Forelimb muscle (tissue), 1 donor: ENCODE results near the gene RPS25. TPM values are rescaled to one million over a fixed set of nuclear protein-coding genes. Genes with fewer than 3 reads are reported as not detected.
"Not testable (repeated sequence)": the region's sequence is repeated elsewhere in the genome, so short reads cannot be mapped to it uniquely, and the experiment has no call there.

ENCODE experiments used
- DNase-seq: peaks from one replicate; pipeline ENCODE4 v3.0.0-alpha.2; 2013; ENCODE audit warnings: low read depth
- polyA plus RNA-seq: library from polyadenylated mRNA; unstranded; fragments of 120-200 nt; gene quantifications from one replicate; pipeline ENCODE4 v1.2.1, GENCODE V29; 2013; ENCODE audit not compliant: insufficient read length

The RPS25 gene
- polyA plus RNA-seq, 1 donor, result 1,746 TPM

DNA sequence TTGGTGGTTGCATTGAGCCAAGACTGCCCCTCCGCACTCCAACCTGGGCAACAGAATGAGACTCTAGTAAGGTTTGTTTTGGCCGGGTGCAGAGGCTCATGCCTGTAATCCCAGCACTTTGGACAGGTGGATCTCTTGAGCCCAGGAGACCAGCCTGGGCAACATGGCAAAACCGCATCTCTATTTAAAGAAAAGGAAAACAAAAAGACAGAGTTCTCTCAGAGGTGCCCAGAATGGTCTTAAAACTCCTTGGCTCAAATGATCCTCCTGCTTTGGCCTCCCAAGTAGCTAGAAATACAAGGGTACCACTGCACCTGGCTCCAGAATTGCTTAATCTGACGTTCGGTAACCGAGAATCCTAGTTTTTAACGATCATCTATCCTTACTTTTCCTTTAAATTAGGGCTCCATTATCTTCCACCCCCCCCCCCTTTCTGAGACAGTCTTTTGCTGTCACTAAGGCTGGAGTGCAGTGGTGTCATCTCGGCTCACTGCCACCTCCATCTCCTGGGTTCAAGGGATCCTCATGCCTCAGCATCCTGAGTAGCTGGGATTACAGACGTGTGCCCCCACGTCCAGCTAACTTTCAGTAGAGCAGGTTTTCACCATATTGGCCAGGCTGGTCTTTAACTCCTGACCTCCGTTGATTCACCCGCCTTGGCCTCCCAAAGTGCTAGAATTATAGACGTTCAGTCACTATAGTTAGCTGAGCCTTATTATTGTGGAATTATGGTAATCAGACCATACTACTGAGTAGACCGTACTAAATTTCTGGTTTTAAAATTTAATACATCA lies 1.7 kb downstream of the RPS25 start:
- DNase-seq, result no peak

DNA sequence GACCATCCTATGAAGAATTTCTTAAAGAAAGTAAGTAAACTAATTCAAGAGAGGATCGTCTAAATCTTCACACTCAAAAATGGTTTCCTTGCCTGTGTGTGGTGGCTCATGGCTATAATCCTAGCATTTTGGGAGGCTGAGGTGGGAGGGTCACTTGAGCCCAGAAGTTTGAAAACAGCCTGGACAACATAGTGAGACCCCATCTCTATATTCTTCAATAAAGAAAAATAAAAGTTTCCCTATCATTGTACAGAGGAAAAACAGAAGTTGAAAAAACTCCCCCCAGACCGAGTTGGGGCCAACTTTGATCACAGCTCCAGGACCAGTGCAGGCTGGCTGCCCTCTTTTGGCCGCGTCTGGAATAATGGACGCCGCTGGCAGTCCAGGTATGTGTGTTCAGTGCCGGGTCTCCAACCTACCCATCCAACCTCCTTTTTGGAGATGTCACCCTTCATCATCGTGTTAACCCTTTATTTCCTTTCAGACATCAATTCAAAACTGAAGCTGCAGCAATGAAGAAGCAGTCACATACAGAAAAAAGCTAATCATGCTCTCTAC lies 3.0 kb downstream of the RPS25 start:
- no peak for DNase-seq

DNA sequence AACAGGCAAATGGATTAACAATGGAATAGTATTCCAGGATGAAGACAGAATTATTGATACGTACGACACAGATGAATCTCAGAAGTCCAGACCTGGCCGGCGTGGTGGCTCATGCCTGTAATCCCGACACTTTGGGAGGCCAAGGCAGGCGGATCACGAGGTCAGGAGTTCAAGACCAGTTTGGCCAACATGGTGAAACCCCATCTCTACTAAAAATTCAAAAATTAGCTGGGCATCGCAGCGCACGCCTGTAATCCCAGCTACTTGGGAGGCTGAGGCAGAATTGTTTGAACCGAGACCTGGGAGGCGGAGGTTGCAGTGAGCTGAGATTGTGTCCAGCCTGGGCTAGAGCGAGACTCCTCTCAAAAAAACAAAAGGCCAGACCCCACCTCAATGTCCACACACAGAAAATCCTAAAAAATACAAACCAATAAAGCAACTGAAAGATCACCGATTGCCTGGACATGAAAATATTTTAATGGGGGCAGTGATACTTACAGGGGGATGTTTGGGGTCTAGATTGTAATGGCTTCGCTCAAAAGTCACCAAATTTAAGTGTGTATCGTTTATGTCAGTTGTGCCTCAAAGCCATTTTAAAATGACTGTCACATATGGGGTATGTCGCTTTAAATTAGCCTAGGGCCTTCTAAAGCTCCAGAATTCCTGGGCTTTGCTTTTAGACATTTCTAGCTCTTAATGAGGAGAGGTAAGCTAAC lies 3.8 kb downstream of the RPS25 start:
- DNase-seq, result no peak

DNA sequence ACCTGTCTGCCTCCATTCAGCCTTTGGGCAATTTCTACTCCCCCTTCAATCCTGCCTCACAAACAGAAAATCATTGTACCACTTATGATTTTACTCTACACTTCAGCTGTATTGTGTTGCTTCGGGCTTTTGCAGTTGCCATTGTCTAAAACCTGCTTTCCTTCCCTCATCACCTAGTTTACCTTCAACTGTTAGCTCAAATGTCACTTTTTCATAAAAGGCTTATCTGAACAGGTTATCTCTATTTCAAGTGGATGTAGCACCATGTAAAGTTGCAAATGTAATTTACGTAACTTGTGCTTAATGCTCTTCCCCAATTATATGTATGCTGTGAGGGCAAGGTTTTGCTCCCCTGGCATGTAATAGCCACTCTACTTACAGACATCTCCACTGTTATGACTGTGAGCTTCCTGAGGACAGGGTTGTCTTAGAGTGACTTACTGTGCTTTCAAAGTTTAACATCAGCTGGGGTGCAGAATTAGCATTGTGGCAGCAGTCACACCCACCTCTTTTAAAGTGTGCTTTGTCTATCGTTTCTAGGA lies 5.4 kb downstream of the RPS25 start:
- no peak for DNase-seq

DNA sequence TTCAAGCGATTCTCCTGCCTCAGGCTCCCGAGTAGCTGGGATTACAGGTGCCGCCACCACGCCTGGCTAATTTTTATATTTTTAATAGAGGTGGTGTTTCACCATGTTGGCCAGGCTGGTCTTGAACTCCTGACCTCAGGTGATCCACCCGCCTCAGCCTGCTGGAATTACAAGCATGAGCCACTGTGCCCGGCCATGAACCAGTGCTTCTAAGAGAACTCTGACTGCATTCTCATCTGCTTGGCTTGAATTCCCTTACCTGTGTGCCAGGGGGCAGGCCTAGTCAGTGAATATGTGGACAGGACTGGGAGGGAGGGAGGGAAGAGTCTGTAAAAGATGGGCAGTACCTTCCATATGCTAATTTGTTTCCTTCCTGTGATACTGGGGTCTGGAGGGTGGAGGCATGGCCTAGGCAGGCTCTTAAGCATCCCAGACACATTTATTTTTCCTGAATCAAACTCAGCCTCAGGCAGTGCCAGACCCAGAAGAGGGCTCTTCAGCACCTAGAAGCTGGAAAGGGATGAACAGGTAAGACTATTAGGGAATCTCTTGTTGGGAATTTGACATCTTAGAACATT lies 6.6 kb downstream of the RPS25 start:
- no peak for DNase-seq

DNA sequence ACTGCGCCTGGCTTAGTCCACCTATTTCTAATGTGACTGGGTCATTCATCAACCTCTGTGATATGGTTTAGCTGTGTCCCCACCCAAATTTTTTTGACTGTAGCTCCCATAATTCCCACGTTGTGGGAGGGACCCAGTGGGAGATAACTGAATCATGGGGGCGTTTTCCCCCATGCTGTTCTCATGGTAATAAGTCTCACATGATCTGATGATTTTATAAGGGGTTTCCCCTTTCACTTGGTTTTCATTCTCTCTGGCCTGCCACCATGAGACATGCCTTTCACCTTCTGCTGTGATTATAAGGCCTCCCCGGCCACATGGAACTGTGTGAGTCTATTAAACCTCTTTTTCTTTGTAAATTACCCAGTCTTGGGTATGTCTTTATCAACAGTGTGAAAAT lies 11.5 kb downstream of the RPS25 start:
- no peak for DNase-seq

DNA sequence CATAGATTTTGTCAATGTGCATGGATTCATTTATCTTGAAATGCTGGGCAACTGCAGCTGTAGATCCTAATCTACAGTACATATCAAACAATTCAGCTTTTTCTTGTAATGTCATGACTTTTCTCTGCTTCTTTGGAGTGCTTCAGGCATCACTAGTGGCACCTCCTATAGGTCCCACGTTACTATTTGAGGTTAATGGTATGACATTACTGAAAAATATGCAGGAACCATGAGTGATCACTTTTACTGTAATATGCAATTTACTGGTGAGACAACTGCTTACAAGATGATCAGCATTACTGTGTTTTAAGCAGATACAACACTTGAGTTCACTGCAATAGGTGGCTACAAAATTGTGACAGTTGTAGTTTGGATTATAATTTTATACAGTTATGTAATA lies 17.2 kb downstream of the RPS25 start:
- no peak for DNase-seq

DNA sequence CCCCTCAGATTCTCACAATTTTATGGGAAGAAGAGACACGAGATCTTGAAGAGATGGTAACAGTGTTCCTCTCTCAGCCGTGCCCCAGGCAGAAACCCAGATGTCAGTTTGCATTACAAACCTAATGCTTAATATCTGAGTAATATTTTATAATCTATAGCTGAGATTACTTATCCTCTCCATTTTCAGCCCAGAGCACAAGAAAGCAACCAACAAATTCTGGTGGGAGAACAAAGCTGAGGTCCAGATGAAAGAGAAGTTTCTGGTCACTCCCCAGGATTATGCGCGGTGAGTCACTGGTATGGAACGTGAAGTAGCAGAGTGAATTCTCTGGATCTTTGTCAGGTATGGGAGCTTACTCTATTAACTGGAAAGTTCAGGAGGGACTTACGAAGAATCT lies 19.3 kb downstream of the RPS25 start:
- no peak for DNase-seq

DNA sequence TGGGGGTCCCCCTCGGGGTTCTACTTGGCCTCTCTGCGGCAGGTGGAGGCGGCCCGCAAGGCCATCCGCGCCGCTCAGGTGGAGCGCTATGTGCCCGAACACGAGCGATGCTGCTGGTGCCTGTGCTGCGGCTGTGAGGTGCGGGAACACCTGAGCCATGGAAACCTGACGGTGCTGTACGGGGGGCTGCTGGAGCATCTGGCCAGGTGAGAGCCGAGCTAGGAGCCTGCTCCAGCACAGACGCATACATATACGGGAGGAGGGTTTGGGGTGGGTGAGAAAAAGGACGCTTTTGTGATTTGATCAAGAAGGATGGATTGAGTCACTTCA lies 19.8 kb downstream of the RPS25 start:
- DNase-seq, result no peak

DNA sequence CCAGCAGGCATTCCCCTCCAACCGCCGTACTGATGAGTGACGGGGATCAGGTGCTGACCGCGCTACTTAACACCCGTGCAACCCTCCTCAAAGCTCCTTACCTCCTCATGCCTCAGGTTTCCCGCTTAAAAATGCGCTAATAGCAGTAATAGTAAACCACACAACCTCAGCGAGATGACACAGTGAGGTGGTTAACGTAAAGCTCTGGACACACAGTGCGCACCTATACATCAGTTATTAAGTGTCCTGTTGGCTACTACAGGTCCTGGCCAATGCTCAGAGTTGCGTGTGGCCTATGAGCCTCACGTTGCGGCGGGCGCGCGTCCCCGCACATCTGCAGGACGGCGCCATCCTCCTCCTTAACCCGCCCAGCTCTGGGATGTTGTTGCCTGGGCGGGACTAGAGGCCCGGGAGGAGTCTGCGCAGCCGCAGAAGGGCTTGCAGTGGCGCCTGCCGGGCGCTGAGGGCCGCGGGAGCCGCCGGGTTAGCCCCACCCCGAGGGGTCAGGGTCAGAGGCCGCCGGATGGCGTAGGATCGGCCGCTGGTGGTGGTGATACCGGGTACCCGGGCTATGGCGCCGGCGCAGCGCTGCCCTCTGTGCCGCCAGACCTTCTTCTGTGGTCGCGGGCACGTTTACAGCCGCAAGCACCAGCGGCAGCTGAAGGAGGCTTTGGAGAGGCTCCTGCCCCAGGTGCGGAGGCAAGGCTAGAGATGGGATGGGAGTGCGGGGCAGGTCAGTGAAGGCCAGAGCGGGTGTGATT lies 20.3 kb downstream of the RPS25 start, which contains the start of gene CENATAC:
TSS of gene CENATAC (plus strand) at position 512 of the 761 bp plus-strand sequence. CDS start at position 572, 60 bp downstream.
- DNase-seq, result peak; percentile 74

DNA sequence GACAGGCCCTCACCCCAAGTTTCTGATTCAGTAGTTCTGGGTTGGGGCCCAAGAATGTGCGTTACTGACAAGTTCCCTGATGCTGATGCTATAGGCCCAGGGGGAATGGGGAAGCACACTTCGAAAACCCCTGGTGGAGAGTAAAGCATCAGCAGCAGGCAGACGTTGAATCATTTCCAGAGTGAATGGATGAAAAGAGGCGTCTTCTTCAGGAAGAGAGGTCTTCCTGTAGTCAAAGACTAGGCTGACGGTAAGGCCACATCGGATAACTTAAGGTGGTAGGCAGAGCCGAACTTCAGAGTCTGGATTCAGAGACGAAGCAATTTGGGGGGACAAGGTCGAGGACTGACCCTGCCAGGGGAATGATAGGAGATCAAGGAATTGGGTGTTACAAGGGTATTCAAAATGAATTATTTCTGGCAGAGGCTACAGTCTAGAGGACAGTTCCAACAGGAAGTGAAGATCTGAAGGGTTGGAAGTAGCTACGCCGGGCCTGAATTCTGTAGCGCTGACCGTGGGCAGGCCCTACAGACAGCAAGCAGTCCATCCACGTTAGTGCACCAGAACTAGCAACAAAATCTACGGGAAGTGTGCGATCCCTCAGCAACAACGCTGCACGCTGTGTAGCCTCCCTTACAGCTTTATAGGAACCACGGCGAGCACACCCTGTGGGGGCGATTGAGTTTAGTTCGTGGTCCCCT lies 21.1 kb downstream of the RPS25 start:
- no peak for DNase-seq

DNA sequence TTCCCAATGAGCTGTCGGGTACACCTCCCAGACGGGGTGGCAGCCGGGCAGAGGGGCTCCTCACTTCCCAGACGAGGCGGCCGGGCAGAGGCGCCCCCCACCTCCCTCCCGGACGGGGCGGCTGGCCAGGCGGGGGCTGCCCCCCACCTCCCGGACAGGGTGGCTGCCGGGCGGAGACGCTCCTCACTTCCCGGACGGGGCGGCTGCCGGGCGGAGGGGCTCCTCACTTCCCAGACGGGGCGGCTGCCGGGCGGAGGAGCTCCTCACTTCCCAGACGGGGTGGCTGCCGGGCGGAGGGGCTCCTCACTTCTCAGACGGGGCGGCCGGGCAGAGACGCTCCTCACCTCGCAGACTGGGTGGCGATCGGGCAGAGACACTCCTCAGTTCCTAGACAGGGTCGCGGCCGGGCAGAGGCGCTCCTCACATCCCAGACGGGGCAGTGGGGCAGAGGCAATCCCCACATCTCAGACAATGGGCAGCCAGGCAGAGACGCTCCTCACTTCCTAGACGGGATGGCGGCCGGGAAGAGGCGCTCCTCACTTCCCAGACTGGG lies 26.6 kb downstream of the RPS25 start:
- DNase-seq, result not testable (repeated sequence)

DNA sequence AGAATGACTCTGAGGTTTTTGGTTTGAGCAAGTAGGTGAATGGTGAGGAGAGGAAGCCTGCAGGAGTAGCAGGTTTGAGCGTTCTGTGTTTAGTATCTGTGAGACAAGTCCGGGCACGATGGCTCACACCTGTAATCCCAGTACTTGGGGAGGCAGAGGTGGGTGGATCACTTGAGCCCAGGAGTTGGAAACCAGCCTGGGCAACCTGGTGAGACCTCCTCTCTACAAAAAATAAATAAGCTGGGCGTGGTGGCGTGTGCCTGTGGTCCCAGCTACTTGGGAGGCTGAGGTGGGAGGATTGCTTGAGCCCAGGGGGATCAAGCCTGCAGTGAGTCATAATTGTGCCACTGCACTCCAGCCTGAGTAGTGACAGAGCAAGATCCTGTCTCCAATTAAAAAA lies 29.9 kb downstream of the RPS25 start:
- DNase-seq, result no peak

DNA sequence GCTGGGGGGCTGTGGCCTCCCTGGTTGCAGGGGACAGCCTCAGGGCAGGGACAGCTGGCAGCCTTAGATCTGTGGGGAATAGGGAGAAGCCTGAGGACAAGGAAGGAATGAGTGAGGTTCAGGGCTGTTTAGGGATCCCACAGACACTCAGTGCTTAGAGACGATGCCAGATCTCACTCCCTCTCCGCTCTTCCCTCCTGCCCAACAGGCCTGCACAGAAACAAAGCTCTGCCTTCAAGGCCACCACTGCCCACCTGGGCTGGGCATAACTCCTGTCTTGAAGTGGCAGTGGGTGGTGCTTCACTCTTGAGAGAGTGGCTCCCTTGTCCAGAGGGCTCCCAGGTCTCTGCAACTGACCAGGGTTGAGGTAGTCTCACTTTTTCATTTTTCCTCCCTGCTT lies 33.3 kb downstream of the RPS25 start:
- DNase-seq, result no peak

DNA sequence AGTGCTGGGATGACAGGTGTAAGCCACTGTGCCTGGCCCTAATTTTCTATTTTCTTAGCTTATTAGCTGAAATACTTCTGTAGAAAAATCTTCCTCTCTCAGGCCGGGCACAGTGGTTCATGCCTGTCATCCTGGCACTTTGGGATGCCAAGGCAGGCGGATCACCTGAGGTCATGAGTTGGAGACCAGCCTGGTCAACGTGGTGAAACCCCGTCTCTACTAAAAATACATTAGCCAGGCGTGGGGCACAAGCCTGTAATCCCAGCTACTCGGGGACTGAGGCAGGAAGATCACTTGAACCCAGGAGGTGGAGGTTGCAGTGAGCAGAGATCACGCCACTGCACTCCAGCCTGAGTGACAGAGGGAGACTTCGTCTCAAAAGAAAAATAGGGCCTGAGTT lies 33.8 kb downstream of the RPS25 start:
- DNase-seq, result not testable (repeated sequence)

DNA sequence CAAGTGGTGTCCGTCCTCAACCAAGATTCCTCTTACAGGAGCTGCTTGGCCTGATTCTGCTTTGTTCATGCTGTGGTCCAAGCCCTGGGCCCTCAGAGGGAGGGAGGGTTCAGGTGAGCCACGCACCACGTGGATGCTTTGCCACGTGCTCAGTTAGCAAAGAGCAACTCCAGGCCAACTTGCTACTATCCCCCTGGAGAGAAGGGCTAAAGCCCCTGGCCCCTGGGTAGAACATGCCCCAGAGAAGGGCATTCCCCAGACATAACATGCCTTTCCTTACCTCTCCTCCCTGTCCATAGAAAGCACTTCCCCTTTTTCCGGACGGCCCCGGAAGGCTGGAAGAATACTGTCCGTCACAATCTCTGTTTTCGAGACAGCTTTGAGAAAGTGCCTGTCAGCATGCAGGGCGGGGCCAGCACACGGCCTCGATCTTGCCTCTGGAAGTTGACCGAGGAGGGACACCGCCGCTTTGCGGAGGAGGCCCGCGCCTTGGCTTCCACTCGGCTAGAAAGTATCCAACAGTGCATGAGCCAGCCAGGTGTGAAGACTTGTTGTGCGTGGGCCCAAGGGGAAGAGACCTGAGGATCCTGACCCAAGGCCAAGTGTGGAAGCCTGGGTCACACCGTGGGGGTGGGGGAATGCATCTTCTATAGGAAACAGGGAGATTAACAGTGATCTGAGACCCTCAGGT lies 37.8 kb downstream of the RPS25 start:
- DNase-seq, result no peak

DNA sequence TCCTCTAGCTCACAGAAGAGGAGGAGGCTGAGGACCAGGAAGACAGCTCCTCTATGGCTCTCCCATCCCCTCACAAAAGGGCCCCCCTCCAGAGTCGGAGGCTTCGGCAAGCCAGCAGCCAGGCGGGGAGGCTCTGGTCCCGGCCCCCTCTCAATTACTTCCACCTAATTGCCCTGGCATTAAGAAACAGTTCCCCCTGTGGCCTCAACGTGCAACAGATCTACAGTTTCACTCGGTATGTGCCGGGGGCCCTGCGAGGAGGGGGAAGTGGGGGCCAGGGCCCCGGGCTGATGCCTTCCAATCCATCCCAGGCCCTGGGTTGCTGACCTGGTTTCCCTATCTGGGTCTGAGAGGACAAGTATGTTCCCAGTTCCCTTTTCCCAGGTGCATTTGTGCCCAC lies 38.7 kb downstream of the RPS25 start:
- no peak for DNase-seq

DNA sequence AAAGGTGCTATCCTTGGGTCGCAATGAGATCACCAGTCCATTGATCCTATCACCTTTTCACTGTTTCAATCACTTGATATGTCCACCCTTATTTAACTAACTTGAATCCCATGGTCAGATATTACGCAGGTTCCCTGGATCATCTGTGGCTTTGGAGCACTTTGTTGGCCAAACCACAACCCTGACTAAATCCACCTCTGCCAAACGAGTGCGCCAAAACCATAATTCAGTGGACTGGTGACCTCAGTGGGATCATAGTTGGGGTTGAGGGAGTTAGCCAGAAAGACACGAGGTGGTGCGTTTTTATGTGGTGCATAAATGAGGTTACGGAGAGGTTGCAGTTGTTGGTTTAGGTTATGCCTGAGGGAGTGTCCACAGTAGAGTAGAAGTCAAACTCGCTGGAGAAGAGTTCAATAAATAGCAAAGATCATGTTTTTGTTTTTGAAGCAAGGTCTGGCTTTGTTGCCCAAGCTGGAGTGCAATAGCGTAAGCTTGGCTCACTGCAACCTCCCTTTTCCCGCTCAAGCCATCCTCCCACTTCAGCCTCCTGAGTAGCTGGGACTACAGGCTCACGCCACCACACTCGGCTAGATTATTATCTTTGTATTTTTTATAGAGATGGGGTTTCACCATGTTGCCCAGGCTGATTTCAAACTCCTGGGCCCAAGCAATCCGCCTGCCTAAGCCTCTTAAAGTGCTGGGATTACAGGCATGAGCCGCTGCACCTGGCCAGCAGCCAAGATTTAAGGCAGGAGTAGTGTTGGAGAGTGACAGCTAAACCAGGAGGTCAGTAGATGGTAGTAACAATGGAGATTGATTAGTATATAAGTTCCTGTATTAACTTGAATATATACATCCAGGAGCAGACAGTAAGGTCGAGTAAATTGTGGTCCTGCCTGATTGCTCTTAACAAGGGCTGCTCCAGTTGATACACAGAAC lies 42.1 kb downstream of the RPS25 start:
- no peak for DNase-seq

DNA sequence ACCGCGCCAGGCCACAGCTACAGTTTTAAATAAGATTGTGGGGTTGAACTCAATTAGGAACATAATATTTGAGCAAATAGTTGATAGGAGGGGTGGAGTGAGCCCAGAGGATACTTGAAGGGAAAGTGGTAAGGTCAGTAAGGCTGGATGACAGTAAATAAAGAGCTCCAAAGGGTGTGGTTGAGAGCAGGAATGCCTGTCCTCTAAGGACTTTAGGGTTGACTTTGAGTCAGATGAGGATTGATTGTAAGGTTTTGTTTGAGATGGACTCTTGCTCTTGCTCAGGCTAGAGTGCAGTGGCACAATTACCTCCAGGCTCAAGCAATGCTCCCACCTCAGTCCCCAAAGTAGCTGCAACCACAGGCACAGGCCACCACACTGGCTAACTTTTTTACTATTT lies 44.2 kb downstream of the RPS25 start:
- DNase-seq, result no peak
